Measurements from ENCODE around the gene UCP3. TPM values are rescaled to one million over a fixed set of nuclear protein-coding genes. Genes with fewer than 3 reads are reported as not detected.

Gene UCP3
- polyA plus RNA-seq, 1 donor (not counting 4 experiments of a cell fraction or from before 2014, with no cell fraction given): 0.52 TPM

DNA sequence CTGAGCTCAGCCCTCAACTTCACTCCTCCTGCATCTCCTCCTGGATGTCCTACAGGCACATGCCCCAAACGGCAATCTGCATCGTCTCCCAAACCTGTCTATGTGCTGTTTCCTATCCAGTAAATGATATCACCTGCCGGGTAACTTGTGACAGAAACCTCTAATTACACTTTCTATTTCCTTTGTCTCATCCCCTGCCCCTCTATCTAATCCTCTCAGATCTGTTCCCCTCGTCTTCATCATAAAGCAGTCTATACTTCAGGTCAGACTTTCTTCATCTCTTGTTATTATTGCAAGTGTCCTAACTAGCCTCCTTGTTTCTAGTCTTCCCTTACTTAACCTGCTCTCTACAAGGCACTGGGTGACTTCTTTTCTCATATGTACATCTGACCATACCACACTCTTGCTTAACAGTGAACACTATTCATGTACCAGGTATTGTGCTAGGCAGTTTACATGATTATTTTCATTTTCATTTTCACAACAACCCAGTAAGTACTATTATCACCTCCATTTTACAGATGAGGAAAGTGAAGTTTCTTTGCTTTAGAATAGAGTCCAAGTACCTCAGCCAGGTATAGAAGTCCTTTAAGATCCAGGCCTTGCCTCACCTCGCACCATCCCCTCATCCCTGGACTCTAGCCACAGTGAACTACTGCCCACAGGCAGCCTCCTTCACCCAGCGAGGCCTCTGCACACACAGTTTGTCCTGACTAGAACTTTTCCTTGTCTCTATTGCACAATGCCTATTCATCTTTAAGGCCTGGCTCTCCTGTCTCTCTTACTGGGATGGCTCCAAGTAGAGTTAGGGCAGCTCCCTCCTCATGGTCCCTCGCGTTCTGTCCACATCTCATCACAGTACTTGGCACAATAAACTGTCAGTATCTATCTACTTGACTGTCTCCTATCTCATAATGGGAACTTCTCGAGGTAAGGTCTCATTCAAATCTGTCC, 22.1 kb upstream of the UCP3 start:
- Histone ChIP-seq H3K27me3 (ENCODE audit: control insufficient read depth, extremely low read depth, insufficient read depth, low read length) (no peaks in the 10 kb centered on the region), H3K4me2 (ENCODE audit: control insufficient read depth, extremely low read depth, insufficient read depth, low read depth, low read length) (no peak overlapping the region), H3K9me3 (ENCODE audit: control insufficient read depth, low read depth, low read length) (no peaks in the 10 kb centered on the region), H3K9me1 (ENCODE audit: control insufficient read depth, extremely low read depth, insufficient read depth, low read length) (no peaks in the 10 kb centered on the region), H2AFZ (ENCODE audit: control insufficient read depth, low read length) (no peak overlapping the region), H3K36me3 (ENCODE audit: control insufficient read depth in 2 of 2, extremely low read depth in 1 of 2, insufficient read depth in 2 of 2, low read length in 2 of 2) (peaks cover 15 to 17% of the 10 kb centered on the region in 2 experiments), H3K4me3 (ENCODE audit: control insufficient read depth in 2 of 3, extremely low read depth in 1 of 3, insufficient read depth in 2 of 3, low read depth in 1 of 3, low read length in 3 of 3) (no peak overlapping the region), H3K4me1 (ENCODE audit: control insufficient read depth, extremely low read depth, insufficient read depth, low read length) (peaks cover 7% of the 10 kb centered on the region), H3K9ac (ENCODE audit: control insufficient read depth, extremely low read depth, insufficient read depth, low read length) (no peak overlapping the region), H3K27ac (ENCODE audit: control insufficient read depth, insufficient read depth, low read length) (no peak overlapping the region), H4K20me1 (ENCODE audit: control insufficient read depth, extremely low read depth, insufficient read depth, low read length) (no peaks in the 10 kb centered on the region), H3K79me2 (ENCODE audit: control insufficient read depth, insufficient read depth, low read length) (no peaks in the 10 kb centered on the region)
- DNase-seq (ENCODE audit: low read depth, low spot score): no peak
- FAIRE-seq: no peak
- TF ChIP-seq EZH2 (IDR thresholded peaks at IDR 0.05; ENCODE audit: low read length): no peak
- no peak for TF ChIP-seq CTCF (optimal IDR thresholded peaks at IDR 0.05 in 1 of 3, IDR thresholded peaks at IDR 0.05 in 1 of 3, conservative IDR thresholded peaks at IDR 0.05 in 1 of 3; ENCODE audit: extremely low read depth in 1 of 3, insufficient read depth in 2 of 3, low read length in 3 of 3)
- dilution Hi-C loops (cut with MboI; ENCODE audit: extremely low pct_ligation_motif_present, low sequenced_read_pairs): no loop called here

DNA sequence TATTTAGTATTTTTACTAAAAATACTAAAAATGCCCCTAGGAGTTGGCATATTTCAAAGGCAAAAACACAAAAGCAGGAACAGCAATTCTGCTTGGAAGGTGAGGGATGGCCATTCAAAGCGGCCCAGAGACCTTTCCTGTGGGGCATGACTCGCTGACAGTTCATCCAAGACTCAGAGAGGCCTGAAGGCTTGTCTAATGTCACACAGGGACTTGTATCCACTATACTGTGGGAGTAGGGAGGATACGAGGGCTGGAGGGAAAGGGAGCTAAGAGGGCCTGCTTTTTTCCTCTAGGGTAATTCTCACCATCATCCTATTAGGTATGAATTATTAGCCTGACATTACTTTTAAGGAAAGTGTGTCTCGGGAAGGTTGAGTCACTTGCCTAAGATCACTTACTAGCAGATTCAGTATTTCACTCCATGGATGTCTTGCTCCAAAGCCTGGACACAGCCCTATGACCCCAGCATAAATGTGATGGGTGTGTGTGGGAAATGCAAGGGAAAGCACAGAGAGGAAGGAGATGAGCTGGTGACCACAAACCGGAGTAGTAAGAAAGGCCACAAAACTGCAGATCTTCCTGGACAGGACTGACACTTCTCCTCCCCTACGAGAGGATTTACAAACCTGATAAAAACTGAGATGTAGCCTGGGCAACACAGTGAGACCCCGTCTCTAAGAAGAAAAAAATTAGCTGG, 16.7 kb upstream of the UCP3 start:
- H3K4me3 ChIP-seq (ENCODE audit: control insufficient read depth in 2 of 3, extremely low read depth in 1 of 3, insufficient read depth in 2 of 3, low read depth in 1 of 3, low read length in 3 of 3): no peak overlapping the region
- no peaks in the 10 kb centered on the region for H3K79me2 ChIP-seq (ENCODE audit: control insufficient read depth, insufficient read depth, low read length)
- TF ChIP-seq CTCF (optimal IDR thresholded peaks at IDR 0.05 in 1 of 3, IDR thresholded peaks at IDR 0.05 in 1 of 3, conservative IDR thresholded peaks at IDR 0.05 in 1 of 3; ENCODE audit: extremely low read depth in 1 of 3, insufficient read depth in 2 of 3, low read length in 3 of 3) (no peak), EZH2 (IDR thresholded peaks at IDR 0.05; ENCODE audit: low read length) (no peak)
- dilution Hi-C loops (cut with MboI; ENCODE audit: extremely low pct_ligation_motif_present, low sequenced_read_pairs): no loop called here
- H2AFZ ChIP-seq (ENCODE audit: control insufficient read depth, low read length): no peak overlapping the region
- no peak overlapping the region for H3K27ac ChIP-seq (ENCODE audit: control insufficient read depth, insufficient read depth, low read length)
- DNase-seq (ENCODE audit: low read depth, low spot score) (peak; percentile 17), FAIRE-seq (no peak)
- no peaks in the 10 kb centered on the region for H3K27me3 ChIP-seq (ENCODE audit: control insufficient read depth, extremely low read depth, insufficient read depth, low read length)
- no peak overlapping the region for H3K9ac ChIP-seq (ENCODE audit: control insufficient read depth, extremely low read depth, insufficient read depth, low read length)
- no peak overlapping the region for H3K4me2 ChIP-seq (ENCODE audit: control insufficient read depth, extremely low read depth, insufficient read depth, low read depth, low read length)
- H3K9me3 ChIP-seq (ENCODE audit: control insufficient read depth, low read depth, low read length): no peaks in the 10 kb centered on the region
- peaks cover 3 to 5% of the 10 kb centered on the region in 2 experiments for H3K36me3 ChIP-seq (ENCODE audit: control insufficient read depth in 2 of 2, extremely low read depth in 1 of 2, insufficient read depth in 2 of 2, low read length in 2 of 2)
- H3K9me1 ChIP-seq (ENCODE audit: control insufficient read depth, extremely low read depth, insufficient read depth, low read length): no peaks in the 10 kb centered on the region
- peaks cover 2% of the 10 kb centered on the region for H4K20me1 ChIP-seq (ENCODE audit: control insufficient read depth, extremely low read depth, insufficient read depth, low read length)
- peaks cover 17% of the 10 kb centered on the region for H3K4me1 ChIP-seq (ENCODE audit: control insufficient read depth, extremely low read depth, insufficient read depth, low read length)

Measured in keratinocyte (primary cell).